ENCODE results near the gene IRF7. TPM values are rescaled to one million over a fixed set of nuclear protein-coding genes. Genes with fewer than 3 reads are reported as not detected.
A peak's percentile ranks its signal among the peaks of the same experiment; 100 is the strongest.

The IRF7 gene
- total RNA-seq, 6 donors from 2014 or later: 32.6 to 123 (median 56.2) TPM

DNA sequence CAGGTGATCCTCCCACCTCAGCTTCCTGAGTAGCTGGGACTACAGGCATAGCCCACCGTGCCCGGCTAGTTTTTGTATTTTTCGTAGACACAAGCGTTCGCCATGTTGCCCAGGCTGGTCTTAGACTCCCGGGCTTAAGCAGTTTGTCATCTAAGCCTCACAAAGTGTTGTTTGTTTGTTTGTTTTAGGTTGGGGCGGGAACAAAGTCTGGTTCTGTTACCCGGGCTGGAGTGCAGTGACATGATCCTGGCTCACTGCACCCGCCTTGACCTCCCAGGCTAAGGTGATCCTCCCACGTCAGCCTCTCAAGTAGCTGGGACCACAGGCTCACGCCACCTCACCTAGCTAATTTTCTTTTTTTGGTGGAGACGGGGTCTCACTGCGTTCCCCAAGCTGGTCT lies 12.6 kb downstream of the IRF7 start:
- Histone ChIP-seq H3K27ac (no peak overlapping the region), H3K27me3 (no peaks in the 10 kb centered on the region), H3K4me1 (no peaks in the 10 kb centered on the region), H3K9me3 (no peaks in the 10 kb centered on the region), H3K4me3 (no peak overlapping the region), H3K36me3 (peaks cover 62 to 100% (median 95%) of the 10 kb centered on the region in 4 donors)
- WGBS, 2 donors: 93% methylated on average over 13 of the region's 13 CpGs
- TF ChIP-seq, protein P1, sequence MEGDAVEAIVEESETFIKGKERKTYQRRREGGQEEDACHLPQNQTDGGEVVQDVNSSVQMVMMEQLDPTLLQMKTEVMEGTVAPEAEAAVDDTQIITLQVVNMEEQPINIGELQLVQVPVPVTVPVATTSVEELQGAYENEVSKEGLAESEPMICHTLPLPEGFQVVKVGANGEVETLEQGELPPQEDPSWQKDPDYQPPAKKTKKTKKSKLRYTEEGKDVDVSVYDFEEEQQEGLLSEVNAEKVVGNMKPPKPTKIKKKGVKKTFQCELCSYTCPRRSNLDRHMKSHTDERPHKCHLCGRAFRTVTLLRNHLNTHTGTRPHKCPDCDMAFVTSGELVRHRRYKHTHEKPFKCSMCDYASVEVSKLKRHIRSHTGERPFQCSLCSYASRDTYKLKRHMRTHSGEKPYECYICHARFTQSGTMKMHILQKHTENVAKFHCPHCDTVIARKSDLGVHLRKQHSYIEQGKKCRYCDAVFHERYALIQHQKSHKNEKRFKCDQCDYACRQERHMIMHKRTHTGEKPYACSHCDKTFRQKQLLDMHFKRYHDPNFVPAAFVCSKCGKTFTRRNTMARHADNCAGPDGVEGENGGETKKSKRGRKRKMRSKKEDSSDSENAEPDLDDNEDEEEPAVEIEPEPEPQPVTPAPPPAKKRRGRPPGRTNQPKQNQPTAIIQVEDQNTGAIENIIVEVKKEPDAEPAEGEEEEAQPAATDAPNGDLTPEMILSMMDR (IDR thresholded peaks at IDR 0.05): no peak
- no peak for TF ChIP-seq EP300 (IDR thresholded peaks at IDR 0.05)
- no peak for TF ChIP-seq POLR2A (IDR thresholded peaks at IDR 0.05)
- TF ChIP-seq POLR2AphosphoS5 (IDR thresholded peaks at IDR 0.05): no peak
- DNase-seq (no peak), ATAC-seq (ENCODE audit: low FRiP score in 2 of 2) (no peak)

DNA sequence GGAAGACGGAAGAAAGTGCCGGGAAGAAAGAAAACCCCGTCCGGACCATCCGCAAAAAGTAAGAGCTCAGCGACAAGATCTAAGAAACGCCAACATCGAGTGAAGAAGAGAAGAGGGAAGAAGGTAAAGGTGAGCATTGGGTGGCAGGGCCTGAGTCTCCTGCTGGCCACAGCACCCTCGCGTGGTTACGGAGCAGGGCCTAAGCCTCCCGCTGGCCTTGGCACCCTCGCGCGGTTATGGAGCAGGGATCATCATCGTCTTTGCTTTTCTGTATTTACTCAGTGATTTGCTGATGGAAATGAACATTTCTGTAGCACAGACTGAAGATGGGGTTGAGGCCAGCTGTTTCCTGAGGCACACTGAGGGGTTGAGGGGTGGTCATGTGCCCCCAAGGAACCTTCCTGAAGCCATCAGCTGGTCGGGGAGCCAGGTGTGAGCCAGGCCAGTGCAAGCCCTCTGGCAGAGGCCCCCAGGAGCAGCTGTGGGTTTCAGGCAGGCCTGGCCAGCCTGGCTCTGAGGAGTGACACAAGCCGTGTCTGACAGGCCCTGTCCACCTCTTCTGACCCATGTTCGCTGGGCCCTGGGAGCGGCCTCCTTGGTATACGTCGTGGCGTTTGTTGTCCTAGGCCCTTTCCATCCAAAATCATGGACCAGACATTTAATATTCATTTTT lies 14.0 kb downstream of the IRF7 start:
- ATAC-seq (ENCODE audit: low FRiP score in 2 of 2): no peak

DNA sequence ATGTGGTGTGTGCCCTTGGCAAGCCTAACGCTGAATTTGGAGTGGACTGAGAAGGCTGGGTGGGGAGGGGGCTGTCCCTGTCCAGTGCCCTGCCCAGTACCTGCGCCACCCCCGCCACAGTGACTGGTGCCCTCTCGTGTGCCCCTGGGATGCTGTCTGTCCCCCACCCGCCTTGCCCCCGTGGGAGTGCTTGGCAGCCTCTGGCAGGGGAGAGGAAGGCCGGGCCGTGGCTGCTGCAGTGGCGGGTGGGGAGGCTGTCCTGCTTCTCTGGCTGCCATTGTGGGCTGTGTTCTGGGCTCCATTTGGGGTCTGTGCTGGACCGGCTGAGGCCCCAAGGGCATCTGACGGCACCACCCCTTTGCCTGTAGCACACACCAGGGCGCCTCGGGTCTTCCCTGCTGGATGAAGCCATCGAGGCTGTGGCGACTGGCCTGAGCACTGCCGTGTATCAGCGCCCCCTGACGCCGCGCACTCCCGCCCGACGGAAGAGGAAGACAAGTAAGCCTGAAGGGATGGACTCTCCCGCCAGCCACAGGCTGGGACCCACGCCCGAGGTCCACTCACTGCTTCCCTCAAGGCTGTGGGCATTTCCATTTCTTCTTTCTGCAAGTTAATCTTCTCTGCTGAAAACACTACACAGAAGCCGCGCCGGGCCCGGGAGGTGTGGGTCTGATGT lies 17.6 kb downstream of the IRF7 start:
- WGBS, 2 donors: 88 to 97% methylated on average over 17 to 30 of the region's 30 CpGs

More for the DNA sequence above, 14.0 kb downstream of the IRF7 start:
- DNase-seq: peak in 1 of 2 donors; percentile 62
- no peaks in the 10 kb centered on the region for H3K27me3 ChIP-seq
- no peaks in the 10 kb centered on the region for H3K9me3 ChIP-seq
- no peak overlapping the region for H3K27ac ChIP-seq
- peaks cover 52 to 100% (median 95%) of the 10 kb centered on the region in 4 donors for H3K36me3 ChIP-seq
- 95 to 97% methylated on average over 22 to 23 of the region's 23 CpGs for WGBS, 2 donors
- no peak overlapping the region for H3K4me3 ChIP-seq
- no peak for TF ChIP-seq EP300 (IDR thresholded peaks at IDR 0.05)
- no peak for TF ChIP-seq POLR2A (IDR thresholded peaks at IDR 0.05)
- no peak for TF ChIP-seq POLR2AphosphoS5 (IDR thresholded peaks at IDR 0.05)
- TF ChIP-seq, protein P1 (IDR thresholded peaks at IDR 0.05): no peak
- no peaks in the 10 kb centered on the region for H3K4me1 ChIP-seq

DNA sequence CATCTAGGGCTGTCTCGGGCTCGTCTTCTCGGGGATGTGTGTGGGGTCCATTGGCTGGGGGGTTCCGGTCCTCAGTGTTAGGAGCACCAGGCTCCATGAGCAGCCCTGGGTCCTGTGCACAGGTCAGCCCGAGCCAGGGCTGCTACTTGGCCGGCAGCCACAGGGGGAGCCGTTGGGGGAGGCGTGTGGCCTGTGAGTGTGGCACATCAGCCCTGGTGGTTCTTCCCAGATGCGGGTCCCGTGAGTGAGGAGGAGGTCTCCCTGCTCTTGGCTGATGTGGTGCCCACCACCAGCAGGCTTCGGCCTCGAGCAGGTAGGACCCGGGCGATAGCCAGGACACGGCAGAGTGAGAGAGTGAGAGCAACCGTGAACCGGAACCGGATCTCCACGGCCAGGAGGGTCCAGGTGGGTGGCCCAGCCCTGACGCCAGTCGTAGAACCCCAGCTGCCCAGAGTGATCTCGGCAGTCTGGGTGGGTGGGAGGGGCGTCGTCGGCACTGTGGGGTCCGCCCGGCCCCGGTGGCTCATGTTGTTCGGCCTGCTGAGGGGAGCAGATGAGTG lies 18.5 kb downstream of the IRF7 start:
- peak in 1 of 2 donors; percentile 71 for DNase-seq
- Histone ChIP-seq H3K4me1 (no peaks in the 10 kb centered on the region), H3K27me3 (no peaks in the 10 kb centered on the region), H3K4me3 (no peak overlapping the region), H3K36me3 (peaks cover 40 to 100% (median 94%) of the 10 kb centered on the region in 4 donors), H3K9me3 (no peaks in the 10 kb centered on the region), H3K27ac (no peak overlapping the region)
- peak; percentile 5 for ATAC-seq (ENCODE audit: low FRiP score in 2 of 2)
- WGBS, 2 donors: 80 to 93% methylated on average over 1 to 25 of the region's 29 CpGs
- no peak for TF ChIP-seq POLR2AphosphoS5 (IDR thresholded peaks at IDR 0.05)

More for the DNA sequence above, 17.6 kb downstream of the IRF7 start:
- no peak overlapping the region for H3K4me3 ChIP-seq
- H3K4me1 ChIP-seq: no peaks in the 10 kb centered on the region
- no peak for TF ChIP-seq POLR2AphosphoS5 (IDR thresholded peaks at IDR 0.05)
- TF ChIP-seq, protein P1 (IDR thresholded peaks at IDR 0.05): no peak
- no peak for TF ChIP-seq POLR2A (IDR thresholded peaks at IDR 0.05)
- no peak overlapping the region for H3K27ac ChIP-seq
- ATAC-seq (ENCODE audit: low FRiP score in 2 of 2) (peak in 1 of 2 donors; percentile 4), DNase-seq (peak in 1 of 2 donors; percentile 83)
- no peaks in the 10 kb centered on the region for H3K27me3 ChIP-seq
- no peaks in the 10 kb centered on the region for H3K9me3 ChIP-seq
- H3K36me3 ChIP-seq: peaks cover 34 to 100% (median 94%) of the 10 kb centered on the region in 4 donors

GRCh38 chr11:596374-596773 lies 19.4 kb downstream of the IRF7 start:
- H3K9me3 ChIP-seq: no peaks in the 10 kb centered on the region
- WGBS, 2 donors: 79 to 84% methylated on average over 5 to 10 of the region's 10 CpGs
- no peaks in the 10 kb centered on the region for H3K4me1 ChIP-seq
- no peak overlapping the region for H3K4me3 ChIP-seq
- ATAC-seq (ENCODE audit: low FRiP score in 2 of 2): no peak
- H3K27ac ChIP-seq: no peak overlapping the region
- H3K27me3 ChIP-seq: no peaks in the 10 kb centered on the region
- no peak for DNase-seq
- peaks cover 35 to 98% (median 92%) of the 10 kb centered on the region in 4 donors for H3K36me3 ChIP-seq
- TF ChIP-seq EP300 (IDR thresholded peaks at IDR 0.05) (no peak), POLR2AphosphoS5 (IDR thresholded peaks at IDR 0.05) (no peak), POLR2A (IDR thresholded peaks at IDR 0.05) (no peak)
- TF ChIP-seq, protein P1 (IDR thresholded peaks at IDR 0.05): no peak
